ES-I3 (cell line): ENCODE data around the gene C11orf65.

Experiments used
- H3K36me3 ChIP-seq: 2 replicates; pipeline ENCODE4 v1.6.1; 2013; ENCODE audit warnings: mild to moderate bottlenecking, low read length, control low read depth, moderate library complexity; ENCODE audit not compliant: insufficient read depth
- H3K4me1 ChIP-seq: 2 replicates; pipeline ENCODE4 v1.6.1; 2013; ENCODE audit warnings: mild to moderate bottlenecking, control low read depth, low read length; ENCODE audit not compliant: insufficient read depth
- H3K9ac ChIP-seq: 2 replicates; pipeline ENCODE4 v1.6.1; 2013; ENCODE audit warnings: low read depth, mild to moderate bottlenecking, low read length, moderate library complexity
- H3K9me3 ChIP-seq: 2 replicates; pipeline ENCODE4 v1.6.1; 2013; ENCODE audit warnings: mild to moderate bottlenecking, low read length, moderate library complexity; ENCODE audit not compliant: control insufficient read depth, insufficient read depth

The C11orf65 gene, protein sequence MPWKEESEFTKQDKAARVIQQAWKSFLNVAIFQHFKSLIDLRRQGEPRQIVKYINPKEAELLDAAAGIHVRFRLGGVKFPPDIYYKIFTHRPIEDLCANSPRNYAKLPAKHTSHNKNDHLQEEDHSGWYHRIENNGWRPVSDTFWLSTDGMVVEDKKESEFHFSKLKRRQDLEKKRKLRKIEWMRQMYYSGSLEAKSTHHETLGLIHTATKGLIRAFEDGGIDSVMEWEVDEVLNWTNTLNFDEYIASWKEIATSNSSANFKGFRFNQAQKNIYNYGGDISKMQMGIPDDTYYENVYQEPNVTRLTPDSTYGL

DNA sequence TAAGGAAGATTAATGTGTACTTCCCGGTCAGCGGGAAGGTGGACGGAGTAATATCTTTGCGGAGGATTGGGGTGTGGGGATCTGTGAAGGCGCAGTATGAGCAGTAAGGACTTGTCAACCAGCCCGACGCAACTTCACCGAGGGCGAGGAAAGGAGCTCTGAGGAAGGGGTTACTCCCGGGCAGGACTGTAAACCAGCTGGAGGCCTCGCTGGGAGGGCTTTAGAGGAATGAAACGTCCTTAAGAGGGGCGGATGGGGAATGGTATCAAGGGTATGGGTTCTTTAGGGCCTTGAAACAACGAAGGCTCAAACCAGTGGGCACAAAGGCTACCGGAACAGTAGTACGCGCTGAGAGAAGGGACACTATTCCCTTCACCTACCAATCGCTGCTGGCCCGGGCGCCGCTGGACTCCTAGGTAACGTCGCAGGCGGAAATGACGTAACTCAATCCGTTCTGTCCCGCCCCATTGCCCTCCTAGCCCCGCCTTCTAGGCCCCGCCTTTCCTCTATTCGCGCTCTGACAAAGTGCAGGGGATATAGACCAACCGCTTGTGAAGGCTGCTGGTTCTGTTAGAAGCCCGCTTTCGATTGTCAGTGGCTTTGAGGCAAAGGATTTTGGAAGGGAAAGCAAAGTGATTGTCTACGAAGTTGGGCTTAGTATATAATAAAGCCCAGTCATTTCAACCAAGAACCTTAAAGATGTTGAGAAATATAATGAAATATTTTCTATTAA lies at the start of gene C11orf65:
TSS of gene C11orf65 (minus strand) at position 439 of the 733 bp plus-strand sequence. CDS start 5,970 bp downstream, outside the sequence.
- Histone ChIP-seq H3K36me3 (no peaks in the 10 kb centered on the region), H3K9ac (peak within 1 kb of the TSS; percentile 69), H3K4me1 (no peaks in the 10 kb centered on the region), H3K9me3 (no peaks in the 10 kb centered on the region)

DNA sequence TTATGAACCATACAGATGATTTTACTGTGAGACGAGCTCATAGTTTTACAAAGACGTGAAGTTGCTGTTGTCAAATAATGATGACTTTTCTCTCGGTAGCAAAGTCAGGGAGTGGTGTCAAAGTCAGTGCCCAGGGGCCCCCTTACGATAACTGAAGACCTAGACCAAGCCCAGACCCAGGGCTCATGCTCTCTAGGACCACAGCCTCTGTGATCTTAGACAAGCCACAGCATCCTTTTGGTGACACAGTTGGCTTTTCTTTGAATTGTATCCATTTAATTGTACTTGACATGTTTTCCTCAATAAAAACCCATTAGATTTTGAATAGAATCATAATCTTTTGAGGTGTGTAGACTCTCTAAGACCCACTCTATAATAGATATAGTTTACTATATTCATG lies 48.8 kb upstream of the C11orf65 start:
- H3K9ac ChIP-seq: no peak overlapping the region
- H3K9me3 ChIP-seq: no peaks in the 10 kb centered on the region
- H3K36me3 ChIP-seq: no peaks in the 10 kb centered on the region; the same call in 1 of the 2 replicates
- H3K4me1 ChIP-seq: no peaks in the 10 kb centered on the region

DNA sequence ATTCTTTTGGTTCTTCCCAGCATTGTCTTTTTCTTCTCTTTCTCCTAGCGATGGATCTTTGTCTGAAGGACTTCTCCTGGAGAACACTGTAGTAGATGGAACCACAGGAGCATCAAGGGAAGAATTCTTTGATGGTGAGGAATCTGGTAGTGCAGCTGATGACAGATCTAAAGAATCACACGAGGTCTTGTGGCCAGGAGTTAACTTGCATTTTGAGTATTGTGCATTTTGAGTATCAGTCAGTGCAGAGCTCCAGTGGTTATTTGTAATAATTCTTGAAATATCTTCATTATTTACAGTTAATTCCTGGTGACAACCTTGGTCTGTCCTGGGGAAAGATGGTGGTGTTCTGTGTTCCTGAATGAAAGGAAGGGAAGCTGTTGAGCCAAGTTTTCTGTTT lies 45.4 kb upstream of the C11orf65 start:
- H3K9me3 ChIP-seq: no peaks in the 10 kb centered on the region
- no peaks in the 10 kb centered on the region for H3K4me1 ChIP-seq
- H3K36me3 ChIP-seq: no peaks in the 10 kb centered on the region; the same call in 1 of the 2 replicates
- H3K9ac ChIP-seq: no peak overlapping the region

DNA sequence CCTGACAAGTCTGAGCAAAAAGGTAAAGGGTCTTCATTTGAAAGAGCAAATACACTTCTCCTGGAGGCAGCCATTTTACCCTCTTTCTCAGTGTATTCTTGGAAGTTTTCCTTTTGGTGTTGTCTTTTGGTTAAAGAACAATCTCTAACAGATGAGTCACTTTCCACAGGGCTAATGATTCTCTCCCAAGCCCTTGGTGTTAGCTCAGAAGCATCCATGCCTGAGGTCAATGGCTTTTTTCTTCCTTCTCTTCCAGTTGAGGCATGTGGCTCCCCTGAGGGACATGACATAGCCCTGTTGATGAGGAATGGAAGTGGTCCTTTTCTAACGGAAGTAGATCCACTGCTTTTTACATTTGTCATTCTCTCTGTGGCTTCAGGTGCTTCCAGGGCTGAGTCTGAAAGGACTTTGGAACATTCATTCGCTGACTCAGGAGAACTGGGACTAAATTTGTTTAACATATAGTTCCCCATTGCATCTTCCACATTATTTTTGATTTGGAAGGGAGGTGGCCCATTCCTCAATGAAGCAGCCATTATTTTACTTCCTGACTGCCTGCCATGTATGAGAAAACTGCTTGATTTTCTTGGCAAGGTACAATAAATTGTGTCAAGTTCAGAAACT lies 44.6 kb upstream of the C11orf65 start:
- H3K9me3 ChIP-seq: no peaks in the 10 kb centered on the region
- H3K9ac ChIP-seq: no peak overlapping the region
- no peaks in the 10 kb centered on the region for H3K4me1 ChIP-seq
- H3K36me3 ChIP-seq: no peaks in the 10 kb centered on the region; the same call in 1 of the 2 replicates

DNA sequence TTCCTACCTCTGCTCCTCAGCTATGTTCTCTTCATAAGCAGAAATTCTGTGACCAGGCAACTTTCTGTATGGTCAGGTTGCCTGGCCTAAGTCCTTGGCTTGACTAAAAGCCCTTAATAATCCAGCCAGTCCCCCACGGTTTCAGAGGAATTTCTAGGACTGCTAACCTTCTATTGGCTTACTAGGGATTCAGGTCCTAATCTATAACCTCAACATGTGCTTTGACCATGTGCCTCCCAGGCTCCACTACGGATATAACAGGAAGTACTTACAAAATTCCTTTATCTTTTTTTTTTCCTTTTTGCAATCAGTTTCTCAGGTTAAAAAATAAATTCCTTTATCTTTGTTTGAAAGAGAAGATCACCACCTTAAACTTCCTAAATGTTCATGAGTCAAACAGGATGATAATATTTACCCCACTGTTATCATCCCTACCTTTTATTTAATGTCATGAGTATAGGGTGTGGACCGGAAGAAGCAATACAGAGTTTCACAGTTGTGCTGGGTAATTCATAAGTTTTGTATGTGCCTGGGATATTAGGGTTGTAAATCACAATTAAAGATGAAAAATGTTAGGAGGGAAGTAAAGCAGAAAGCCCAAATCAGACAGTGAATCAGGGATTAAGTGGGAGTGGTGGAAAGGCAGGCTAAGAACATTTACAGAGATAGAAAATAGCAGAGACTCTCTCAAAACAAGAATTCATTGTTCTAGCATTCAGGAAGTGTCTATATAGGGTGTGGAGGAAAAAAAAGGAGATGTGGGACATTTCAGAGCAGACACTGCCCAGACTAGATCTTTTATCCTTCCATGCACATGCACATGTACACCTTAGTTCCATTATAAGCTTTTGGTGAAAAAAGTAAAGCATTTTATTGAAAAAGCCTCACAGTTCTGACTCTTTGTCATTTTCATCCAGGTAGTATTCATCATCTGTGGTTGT lies 41.6 kb upstream of the C11orf65 start:
- Histone ChIP-seq H3K9me3 (no peaks in the 10 kb centered on the region), H3K9ac (no peak overlapping the region), H3K4me1 (no peaks in the 10 kb centered on the region), H3K36me3 (no peaks in the 10 kb centered on the region; the same call in 1 of the 2 replicates)

DNA sequence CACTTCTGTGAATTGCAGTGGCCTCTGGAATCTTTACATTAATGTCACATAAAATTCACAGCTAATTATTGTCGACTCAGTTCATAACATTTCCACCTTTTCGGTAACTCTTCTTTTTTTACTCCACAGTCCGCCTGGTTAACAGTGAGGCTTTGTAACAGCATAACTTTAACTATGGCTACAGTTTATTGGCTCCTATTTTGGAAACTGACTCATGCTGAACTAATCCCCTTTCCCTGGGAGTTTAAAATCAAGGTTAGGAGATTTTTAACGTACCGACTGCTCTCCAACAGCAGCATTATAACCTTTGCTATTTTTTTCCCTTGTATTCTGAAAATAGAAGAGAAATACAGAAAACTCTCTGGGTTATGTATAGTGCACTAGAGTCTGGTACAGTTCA lies 34.1 kb upstream of the C11orf65 start:
- Histone ChIP-seq H3K36me3 (no peaks in the 10 kb centered on the region), H3K9me3 (no peaks in the 10 kb centered on the region), H3K4me1 (peaks cover 7% of the 10 kb centered on the region), H3K9ac (no peak overlapping the region)

DNA sequence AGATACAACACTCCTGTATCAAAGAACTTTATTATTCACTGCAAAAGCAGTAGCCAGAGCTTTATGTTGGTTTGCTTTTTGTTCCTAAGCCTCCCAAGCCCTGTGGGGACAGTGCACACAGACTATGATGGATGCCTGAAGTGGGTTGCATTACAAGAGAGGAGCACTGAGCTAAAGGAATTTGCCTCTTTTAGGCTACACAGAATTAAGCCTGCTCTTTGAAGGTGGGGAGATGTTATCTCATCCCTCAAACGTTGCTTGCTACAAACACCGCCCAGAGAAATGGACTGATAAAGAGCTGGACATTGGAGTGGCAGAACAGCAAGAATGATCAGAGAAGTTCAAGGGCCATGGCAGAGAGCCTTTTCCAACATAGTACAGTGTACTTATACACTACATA lies 33.4 kb upstream of the C11orf65 start:
- H3K4me1 ChIP-seq: peaks cover 7% of the 10 kb centered on the region
- no peak overlapping the region for H3K9ac ChIP-seq
- H3K36me3 ChIP-seq: no peaks in the 10 kb centered on the region

DNA sequence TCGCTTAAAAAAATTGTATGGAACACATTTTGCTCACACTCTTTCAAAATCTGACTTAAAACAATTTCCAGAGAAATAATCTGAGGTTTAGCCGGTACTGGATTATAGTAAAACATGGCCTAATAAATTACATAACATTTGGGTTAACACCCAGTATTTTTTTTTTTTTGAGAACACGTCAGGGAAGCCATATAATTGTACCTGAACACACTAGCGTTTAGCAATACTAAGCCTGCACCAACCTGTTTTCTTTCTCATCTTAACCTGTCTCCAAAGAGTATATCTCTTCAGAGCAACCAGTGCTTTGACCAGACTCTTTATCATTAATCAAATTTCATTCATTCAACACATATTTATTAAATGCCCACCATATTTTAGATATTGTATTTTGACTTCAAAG lies 32.8 kb upstream of the C11orf65 start:
- Histone ChIP-seq H3K9ac (no peak overlapping the region), H3K9me3 (no peaks in the 10 kb centered on the region), H3K4me1 (peaks cover 7% of the 10 kb centered on the region), H3K36me3 (no peaks in the 10 kb centered on the region)

More for the DNA sequence above, 33.4 kb upstream of the C11orf65 start:
- no peaks in the 10 kb centered on the region for H3K9me3 ChIP-seq

DNA sequence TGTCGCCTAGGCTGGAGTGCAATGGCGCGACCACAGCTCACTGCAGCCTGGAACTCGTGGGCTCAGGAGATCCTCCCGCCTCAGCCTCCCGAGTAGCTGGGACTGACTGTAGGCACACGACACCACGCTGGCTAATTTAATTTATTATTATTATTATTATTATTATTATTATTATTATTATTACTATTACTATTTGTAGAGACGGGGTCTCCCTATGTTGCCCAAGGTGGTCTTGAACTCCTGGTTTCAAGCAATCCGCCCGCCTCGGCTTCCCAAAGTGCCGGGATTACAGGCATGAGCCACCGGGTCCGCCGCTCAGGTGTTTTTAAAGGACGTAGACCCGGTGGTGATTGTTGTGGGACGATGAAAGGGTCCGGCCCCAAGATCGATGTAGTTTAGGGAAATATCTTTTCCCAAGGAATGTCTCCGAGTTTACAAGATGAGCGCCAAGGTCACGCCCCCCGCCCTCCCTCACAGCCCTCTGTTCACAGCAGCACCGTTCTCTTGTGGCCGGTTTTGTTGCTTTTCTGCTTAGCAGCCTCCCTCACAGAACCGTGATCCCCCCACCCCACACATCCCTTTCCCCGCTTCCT lies 31.6 kb upstream of the C11orf65 start:
- peaks cover 7% of the 10 kb centered on the region for H3K4me1 ChIP-seq
- H3K36me3 ChIP-seq: no peaks in the 10 kb centered on the region
- no peaks in the 10 kb centered on the region for H3K9me3 ChIP-seq
- H3K9ac ChIP-seq: peak overlapping the region; percentile 81

DNA sequence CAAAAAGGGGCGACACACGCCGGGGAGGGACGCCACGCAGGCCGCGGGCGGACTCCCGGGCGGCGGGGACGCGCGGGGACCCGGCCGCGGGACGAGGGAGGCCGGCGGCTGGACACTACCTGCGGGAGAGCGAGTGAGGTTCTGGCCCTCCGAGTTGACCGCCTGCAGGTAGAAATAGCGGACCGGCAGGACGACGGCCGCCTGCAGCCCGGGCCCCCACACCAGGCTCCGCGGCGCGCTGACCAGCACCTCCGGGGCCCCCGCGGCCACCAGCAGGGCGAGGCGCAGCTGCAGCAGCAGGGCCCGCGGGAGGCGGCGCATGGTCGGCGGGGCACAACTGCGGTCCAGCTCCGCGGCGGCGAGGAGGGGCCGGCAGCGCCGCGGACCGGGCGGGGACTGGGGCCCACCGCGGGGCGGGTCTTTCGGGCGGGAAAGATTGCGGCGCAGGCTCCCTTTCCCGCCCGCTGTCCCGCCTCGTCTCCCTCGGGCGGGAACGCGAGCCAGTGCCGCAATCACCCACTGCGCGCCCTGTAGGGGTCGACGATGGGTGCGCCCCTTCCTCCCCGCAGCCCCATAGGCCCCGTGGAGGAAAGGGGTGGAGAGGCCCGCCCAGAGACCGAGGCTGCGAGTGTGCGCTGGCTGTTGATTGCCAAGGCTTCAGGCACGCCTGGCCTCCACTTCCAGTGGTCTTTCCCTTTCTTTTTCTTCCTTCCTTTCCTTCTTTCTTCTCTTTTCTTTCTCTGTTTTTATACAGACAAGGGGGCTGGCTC lies 30.9 kb upstream of the C11orf65 start, which contains the start of gene POGLUT3:
TSS of gene POGLUT3 (minus strand) at position 339 of the 770 bp plus-strand sequence. CDS start at position 321, 18 bp downstream.
- H3K4me1 ChIP-seq: peaks cover 7% of the 10 kb centered on the region
- no peaks in the 10 kb centered on the region for H3K9me3 ChIP-seq
- peak within 1 kb of the TSS; percentile 81 for H3K9ac ChIP-seq
- no peaks in the 10 kb centered on the region for H3K36me3 ChIP-seq

DNA sequence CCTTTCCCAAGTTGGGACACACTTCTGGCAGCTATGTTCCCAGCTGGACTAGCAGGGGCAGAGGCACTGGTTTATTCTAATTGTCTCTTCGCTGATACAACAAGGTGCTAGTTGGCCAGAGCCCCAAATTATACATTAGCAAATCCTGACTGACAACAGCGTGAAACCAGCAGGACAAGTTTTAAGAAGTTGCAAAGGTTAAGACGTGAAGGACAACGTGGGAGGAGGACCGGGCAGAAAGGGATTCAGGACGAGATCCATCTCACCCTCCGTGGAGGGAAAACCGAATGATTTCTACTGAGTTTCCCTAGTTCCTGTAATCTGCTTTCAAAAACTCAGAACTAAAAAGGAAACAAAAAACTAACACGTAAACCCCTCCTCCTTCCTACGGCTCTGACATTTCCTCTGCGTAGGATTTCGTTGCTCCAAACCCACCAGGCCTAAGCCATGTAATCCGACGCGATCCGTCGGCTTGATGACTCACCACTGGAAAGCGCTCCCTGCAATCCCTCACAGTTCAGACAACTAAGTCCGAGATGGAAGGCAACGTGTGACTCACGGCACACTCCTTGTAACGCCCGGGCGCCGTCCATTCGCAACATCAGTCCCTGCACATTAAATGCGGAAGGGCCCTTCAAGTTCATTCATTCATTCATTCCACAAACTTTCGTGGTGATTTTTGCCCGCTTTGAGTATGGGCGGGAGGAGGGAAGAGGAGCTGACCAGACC lies 30.2 kb upstream of the C11orf65 start:
- Histone ChIP-seq H3K36me3 (no peaks in the 10 kb centered on the region), H3K9ac (peak overlapping the region; percentile 81), H3K9me3 (no peaks in the 10 kb centered on the region), H3K4me1 (peaks cover 7% of the 10 kb centered on the region)

DNA sequence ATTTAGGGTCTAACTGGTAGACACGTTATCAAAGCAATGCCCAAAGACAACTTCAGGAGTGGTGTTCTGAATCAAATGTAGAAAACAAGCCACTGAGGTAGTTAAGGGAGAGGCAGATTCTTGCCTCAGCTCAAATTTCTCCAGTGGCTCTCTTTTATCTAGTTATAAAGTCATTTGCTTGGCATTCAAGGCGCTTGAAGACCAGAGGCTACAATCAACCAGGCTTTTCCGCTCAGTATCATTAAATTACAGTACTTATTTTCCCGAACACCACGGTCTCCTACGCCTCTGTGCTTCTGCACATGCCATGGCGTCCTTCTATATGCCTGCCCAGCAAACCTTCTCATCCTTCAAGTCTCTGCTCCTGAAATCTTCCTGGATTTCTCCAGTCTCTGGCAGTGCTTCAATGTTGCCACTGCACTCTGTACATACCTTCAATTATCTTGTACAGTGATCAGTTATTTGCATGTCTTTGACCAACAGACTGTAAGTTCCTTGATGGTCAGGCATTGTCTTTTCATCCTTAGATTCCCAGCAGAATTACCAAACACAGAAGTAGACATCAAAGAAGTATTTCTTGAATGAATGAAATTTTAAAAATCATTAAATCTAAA lies 29.4 kb upstream of the C11orf65 start:
- no peaks in the 10 kb centered on the region for H3K36me3 ChIP-seq
- peak overlapping the region; percentile 81; the same call in 1 of the 2 replicates for H3K9ac ChIP-seq
- H3K9me3 ChIP-seq: no peaks in the 10 kb centered on the region
- H3K4me1 ChIP-seq: peaks cover 7% of the 10 kb centered on the region
